ENCODE results near the gene LDAH.
A peak's percentile ranks its signal among the peaks of the same experiment; 100 is the strongest.

Gene LDAH

DNA sequence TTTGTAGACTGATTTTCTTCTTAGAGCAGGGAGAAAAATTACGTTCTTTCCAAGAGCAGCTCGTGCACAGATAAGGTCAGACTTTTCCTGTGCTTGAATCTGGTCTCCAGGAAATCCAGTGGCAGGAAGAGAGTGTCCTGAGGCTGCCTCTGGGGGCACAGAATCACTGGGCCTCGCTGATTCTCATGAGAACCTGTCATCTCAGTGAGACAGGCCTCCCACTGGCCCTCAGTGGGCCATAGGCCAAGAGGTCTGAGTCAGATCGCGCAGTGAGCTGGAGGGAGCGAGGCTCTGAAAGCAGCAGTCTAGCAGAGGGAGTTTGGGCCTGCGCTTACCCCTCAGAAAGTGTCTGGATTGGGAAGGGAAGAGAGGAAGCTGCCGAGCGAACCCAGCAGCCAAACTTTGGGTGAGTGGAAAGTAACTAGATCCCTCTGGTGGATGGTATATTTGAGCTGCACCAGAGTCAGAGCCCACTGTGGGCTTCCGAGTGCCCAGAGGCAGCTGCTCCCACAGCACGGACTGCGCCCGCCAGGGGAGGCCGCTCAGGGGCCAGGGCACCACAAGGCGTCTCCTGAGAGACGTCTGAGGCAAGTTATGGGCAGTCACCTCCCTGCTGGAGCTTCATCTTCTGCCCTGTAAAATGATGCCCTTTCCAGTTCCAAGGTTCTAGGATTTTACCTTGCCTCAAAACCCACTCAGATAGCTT is 147.8 kb downstream of the LDAH start:
- Mint-ChIP-seq H3K4me1 (ENCODE audit: low read depth) (peaks cover 6% of the 10 kb centered on the region), H3K4me3 (no peak overlapping the region), H3K36me3 (ENCODE audit: low read depth) (peaks cover 2% of the 10 kb centered on the region), H3K27ac (no peak overlapping the region), H3K27me3 (peaks cover 40% of the 10 kb centered on the region), H3K9me3 (no peaks in the 10 kb centered on the region)
- no peak for DNase-seq

GRCh38 chr2:20674309-20674965 is 148.5 kb downstream of the LDAH start:
- no peak overlapping the region for H3K4me3 Mint-ChIP-seq
- peaks cover 2% of the 10 kb centered on the region for H3K36me3 Mint-ChIP-seq (ENCODE audit: low read depth)
- no peak overlapping the region for H3K27ac Mint-ChIP-seq
- H3K27me3 Mint-ChIP-seq = peaks cover 47% of the 10 kb centered on the region
- H3K9me3 Mint-ChIP-seq = no peaks in the 10 kb centered on the region
- DNase-seq = no peak
- H3K4me1 Mint-ChIP-seq (ENCODE audit: low read depth) = peaks cover 10% of the 10 kb centered on the region

GRCh38 chr2:20673686-20674308 is 149.1 kb downstream of the LDAH start:
- H3K9me3 Mint-ChIP-seq = no peaks in the 10 kb centered on the region
- H3K36me3 Mint-ChIP-seq (ENCODE audit: low read depth) = no peaks in the 10 kb centered on the region
- peaks cover 13% of the 10 kb centered on the region for H3K4me1 Mint-ChIP-seq (ENCODE audit: low read depth)
- no peak overlapping the region for H3K4me3 Mint-ChIP-seq
- no peak for DNase-seq
- H3K27ac Mint-ChIP-seq = no peak overlapping the region
- peaks cover 53% of the 10 kb centered on the region for H3K27me3 Mint-ChIP-seq

GRCh38 chr2:20672201-20672951 is 150.5 kb downstream of the LDAH start:
- no peaks in the 10 kb centered on the region for H3K9me3 Mint-ChIP-seq
- H3K27me3 Mint-ChIP-seq = peaks cover 67% of the 10 kb centered on the region
- H3K4me3 Mint-ChIP-seq = no peak overlapping the region
- no peak overlapping the region for H3K27ac Mint-ChIP-seq
- H3K36me3 Mint-ChIP-seq (ENCODE audit: low read depth) = no peaks in the 10 kb centered on the region
- peaks cover 16% of the 10 kb centered on the region for H3K4me1 Mint-ChIP-seq (ENCODE audit: low read depth)
- no peak for DNase-seq

GRCh38 chr2:20671736-20672080 is 151.2 kb downstream of the LDAH start:
- H3K36me3 Mint-ChIP-seq (ENCODE audit: low read depth) = no peaks in the 10 kb centered on the region
- no peak overlapping the region for H3K27ac Mint-ChIP-seq

GRCh38 chr2:20671036-20671735 is 151.7 kb downstream of the LDAH start:
- H3K27me3 Mint-ChIP-seq = peaks cover 73% of the 10 kb centered on the region
- H3K4me3 Mint-ChIP-seq = no peak overlapping the region

More at GRCh38 chr2:20671736-20672080, 151.2 kb downstream of the LDAH start:
- DNase-seq = no peak
- no peak overlapping the region for H3K4me3 Mint-ChIP-seq
- H3K9me3 Mint-ChIP-seq = no peaks in the 10 kb centered on the region
- H3K27me3 Mint-ChIP-seq = peaks cover 68% of the 10 kb centered on the region
- peaks cover 16% of the 10 kb centered on the region for H3K4me1 Mint-ChIP-seq (ENCODE audit: low read depth)

DNA sequence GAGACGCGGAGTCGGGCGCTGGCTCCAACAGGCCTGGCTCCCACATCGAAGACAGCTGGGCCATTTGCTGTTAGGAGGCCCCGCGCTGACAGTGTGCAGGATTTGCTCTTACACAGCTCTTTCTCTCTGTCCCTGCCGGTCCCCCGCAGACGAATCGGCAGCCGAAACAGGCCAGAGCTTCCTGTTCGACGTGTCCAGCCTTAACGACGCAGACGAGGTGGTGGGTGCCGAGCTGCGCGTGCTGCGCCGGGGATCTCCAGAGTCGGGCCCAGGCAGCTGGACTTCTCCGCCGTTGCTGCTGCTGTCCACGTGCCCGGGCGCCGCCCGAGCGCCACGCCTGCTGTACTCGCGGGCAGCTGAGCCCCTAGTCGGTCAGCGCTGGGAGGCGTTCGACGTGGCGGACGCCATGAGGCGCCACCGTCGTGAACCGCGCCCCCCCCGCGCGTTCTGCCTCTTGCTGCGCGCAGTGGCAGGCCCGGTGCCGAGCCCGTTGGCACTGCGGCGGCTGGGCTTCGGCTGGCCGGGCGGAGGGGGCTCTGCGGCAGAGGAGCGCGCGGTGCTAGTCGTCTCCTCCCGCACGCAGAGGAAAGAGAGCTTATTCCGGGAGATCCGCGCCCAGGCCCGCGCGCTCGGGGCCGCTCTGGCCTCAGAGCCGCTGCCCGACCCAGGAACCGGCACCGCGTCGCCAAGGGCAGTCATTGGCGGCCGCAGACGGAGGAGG is 152.4 kb downstream of the LDAH start:
- no peaks in the 10 kb centered on the region for H3K36me3 Mint-ChIP-seq (ENCODE audit: low read depth)
- no peaks in the 10 kb centered on the region for H3K9me3 Mint-ChIP-seq
- H3K27ac Mint-ChIP-seq = no peak overlapping the region
- H3K27me3 Mint-ChIP-seq = peaks cover 80% of the 10 kb centered on the region
- H3K4me1 Mint-ChIP-seq (ENCODE audit: low read depth) = peaks cover 24% of the 10 kb centered on the region
- H3K4me3 Mint-ChIP-seq = no peak overlapping the region
- DNase-seq = no peak

More at GRCh38 chr2:20671036-20671735, 151.7 kb downstream of the LDAH start:
- H3K4me1 Mint-ChIP-seq (ENCODE audit: low read depth) = peaks cover 19% of the 10 kb centered on the region
- no peaks in the 10 kb centered on the region for H3K9me3 Mint-ChIP-seq
- no peak overlapping the region for H3K27ac Mint-ChIP-seq
- H3K36me3 Mint-ChIP-seq (ENCODE audit: low read depth) = no peaks in the 10 kb centered on the region
- DNase-seq = no peak

- Mint-ChIP-seq H3K9me3 (no peaks in the 10 kb centered on the region), H3K4me1 (ENCODE audit: low read depth) (peaks cover 29% of the 10 kb centered on the region), H3K4me3 (no peak overlapping the region), H3K27ac (no peak overlapping the region), H3K36me3 (ENCODE audit: low read depth) (no peaks in the 10 kb centered on the region), H3K27me3 (peaks cover 88% of the 10 kb centered on the region)
- DNase-seq = no peak
Measured at GRCh38 chr2:20669562-20670314, 153.2 kb downstream of the LDAH start.

GRCh38 chr2:20668871-20669475 is 153.9 kb downstream of the LDAH start:
- Mint-ChIP-seq H3K36me3 (ENCODE audit: low read depth) (no peaks in the 10 kb centered on the region), H3K4me1 (ENCODE audit: low read depth) (peaks cover 29% of the 10 kb centered on the region), H3K27me3 (peaks cover 93% of the 10 kb centered on the region), H3K9me3 (no peaks in the 10 kb centered on the region), H3K27ac (no peak overlapping the region), H3K4me3 (no peak overlapping the region)
- no peak for DNase-seq

GRCh38 chr2:20668451-20668850 is 154.4 kb downstream of the LDAH start:
- H3K27ac Mint-ChIP-seq = no peak overlapping the region
- no peaks in the 10 kb centered on the region for H3K36me3 Mint-ChIP-seq (ENCODE audit: low read depth)
- H3K9me3 Mint-ChIP-seq = no peaks in the 10 kb centered on the region
- DNase-seq = no peak
- peaks cover 93% of the 10 kb centered on the region for H3K27me3 Mint-ChIP-seq
- H3K4me3 Mint-ChIP-seq = no peak overlapping the region
- H3K4me1 Mint-ChIP-seq (ENCODE audit: low read depth) = peaks cover 29% of the 10 kb centered on the region

DNA sequence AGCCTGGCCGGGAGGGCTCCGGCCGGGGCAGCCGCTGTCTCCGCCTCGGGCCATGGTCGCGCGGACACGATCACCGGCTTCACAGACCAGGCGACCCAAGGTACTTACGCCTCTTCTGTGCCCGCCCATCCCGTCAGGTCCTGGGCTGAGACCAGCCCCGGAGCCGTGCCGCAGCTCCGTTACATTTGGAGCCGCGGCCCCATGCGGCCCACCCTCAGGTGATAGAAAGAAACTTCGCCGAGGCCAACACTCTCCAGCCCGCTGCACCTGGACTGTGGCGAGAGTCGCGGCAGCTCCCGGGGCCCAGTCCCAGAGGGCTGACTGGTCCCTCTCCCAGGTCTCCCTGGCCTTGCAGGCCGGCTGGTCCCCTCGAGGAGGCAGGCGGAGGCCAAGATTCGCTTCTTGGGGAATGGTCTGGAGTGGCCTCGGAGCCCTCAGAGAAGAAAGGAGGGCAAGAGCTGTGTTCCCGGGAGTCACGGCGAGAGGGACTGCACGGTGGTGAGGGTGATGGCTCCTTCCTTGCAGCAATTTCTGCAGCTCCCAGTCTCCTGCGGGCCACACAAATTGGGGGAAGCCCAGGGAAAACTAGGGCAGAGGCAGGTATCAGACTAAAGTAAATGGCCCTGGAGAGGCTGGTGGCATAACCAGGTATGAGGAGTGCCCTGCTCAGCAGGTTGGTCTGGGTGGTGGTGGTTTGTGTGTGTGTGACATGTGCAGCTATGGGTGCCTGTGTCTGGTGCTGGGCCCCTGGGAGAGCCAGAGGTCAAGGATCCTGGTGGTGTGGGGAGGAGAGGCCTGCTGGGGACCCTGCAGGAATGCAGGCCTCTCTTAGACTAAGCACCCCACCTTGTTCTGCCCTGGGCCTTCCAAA is 155.1 kb downstream of the LDAH start:
- peaks cover 29% of the 10 kb centered on the region for H3K4me1 Mint-ChIP-seq (ENCODE audit: low read depth)

DNA sequence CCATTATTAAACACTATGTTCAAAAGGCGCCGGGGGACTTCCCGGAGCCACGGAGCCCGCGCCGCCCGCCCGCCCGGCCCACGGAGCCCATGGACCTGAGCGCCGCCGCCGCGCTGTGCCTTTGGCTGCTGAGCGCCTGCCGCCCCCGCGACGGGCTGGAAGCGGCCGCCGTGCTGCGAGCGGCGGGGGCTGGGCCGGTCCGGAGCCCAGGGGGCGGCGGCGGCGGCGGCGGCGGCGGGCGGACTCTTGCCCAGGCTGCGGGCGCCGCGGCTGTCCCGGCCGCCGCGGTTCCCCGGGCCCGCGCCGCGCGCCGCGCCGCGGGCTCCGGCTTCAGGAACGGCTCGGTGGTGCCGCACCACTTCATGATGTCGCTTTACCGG is 155.8 kb downstream of the LDAH start:
- no peaks in the 10 kb centered on the region for H3K36me3 Mint-ChIP-seq (ENCODE audit: low read depth)
- no peak overlapping the region for H3K4me3 Mint-ChIP-seq

More for the DNA sequence above, 155.1 kb downstream of the LDAH start:
- Mint-ChIP-seq H3K36me3 (ENCODE audit: low read depth) (no peaks in the 10 kb centered on the region), H3K4me3 (peak overlapping the region; percentile 34), H3K27ac (no peak overlapping the region), H3K27me3 (peaks cover 91% of the 10 kb centered on the region), H3K9me3 (no peaks in the 10 kb centered on the region)
- DNase-seq = no peak

More for the DNA sequence above, 155.8 kb downstream of the LDAH start:
- DNase-seq = no peak
- Mint-ChIP-seq H3K4me1 (ENCODE audit: low read depth) (peaks cover 29% of the 10 kb centered on the region), H3K9me3 (no peaks in the 10 kb centered on the region), H3K27me3 (peaks cover 91% of the 10 kb centered on the region), H3K27ac (no peak overlapping the region)

Measured in activated T-cell treated with anti-CD3 and anti-CD28 coated beads, Interleukin-2, amount 50 U/mL, for 24 hours (primary cell).